K562 (cell line): ENCODE measurements around the gene BCL2L12. TPM values are rescaled to one million over a fixed set of nuclear protein-coding genes. Genes with fewer than 3 reads are reported as not detected.

Experiments
- ATF7 ChIP-seq: fragments of 450-650 bp; IDR thresholded peaks from 2 replicates; pipeline ENCODE4 v1.7.1; 2014; ENCODE audit warnings: mild to moderate bottlenecking, moderate library complexity
- CBFA2T2 ChIP-seq: fragments of 450-650 bp; conservative IDR thresholded peaks from 2 replicates; pipeline ENCODE4 v1.6.1; 2017; ENCODE audit warnings: mild to moderate bottlenecking
- EP300 ChIP-seq: IDR thresholded peaks from 2 replicates; pipeline ENCODE4 v1.6.1; 2012; ENCODE audit warnings: low read length, improper control_type of control experiment
- HLTF ChIP-seq: fragments of 450-650 bp; IDR thresholded peaks from 2 replicates; pipeline ENCODE4 v1.6.1; 2016
- KLF1 ChIP-seq: fragments of 450-650 bp; IDR thresholded peaks from 2 replicates; pipeline ENCODE4 v1.6.1; 2016; ENCODE audit warnings: missing genetic modification characterization, missing compliant biosample characterization
- LARP7 ChIP-seq: fragments of 450-650 bp; IDR thresholded peaks from 2 replicates; pipeline ENCODE4 v1.6.1; 2016
- MCM5 ChIP-seq: fragments of 450-650 bp; IDR thresholded peaks from 2 replicates; pipeline ENCODE4 v1.6.1; 2016; ENCODE audit warnings: low read depth
- PHF20 ChIP-seq: fragments of 450-650 bp; IDR thresholded peaks from 2 replicates; pipeline ENCODE4 v1.6.1; 2018; ENCODE audit not compliant: partially characterized antibody
- TGIF2 ChIP-seq: sonication (generic); formaldehyde crosslinking; IDR thresholded peaks from 2 replicates; pipeline ENCODE4 v1.8.1; 2022; ENCODE audit warnings: mild to moderate bottlenecking, missing genetic modification reagents, moderate library complexity
- ZBED1 ChIP-seq: IDR thresholded peaks from 2 replicates; pipeline ENCODE4 v1.6.1; 2014
- ZBTB7A ChIP-seq: IDR thresholded peaks from 2 replicates; pipeline ENCODE4 v1.6.1; 2011; ENCODE audit warnings: low read depth, mild to moderate bottlenecking, low read length, moderate library complexity, borderline replicate concordance; ENCODE audit not compliant: control insufficient read depth
- ZNF431 ChIP-seq: sonication (generic); formaldehyde crosslinking; IDR thresholded peaks from 2 replicates; pipeline ENCODE4 v1.8.0; 2022; ENCODE audit warnings: mild to moderate bottlenecking, missing genetic modification reagents
- ZSCAN29 ChIP-seq: fragments of 450-650 bp; IDR thresholded peaks from 2 replicates; pipeline ENCODE4 v1.6.1; 2017
- polyA plus RNA-seq, 8 experiments: library from polyadenylated mRNA; depleted of rRNA in 4 of 8; stranded (reverse) in 5 of 8; unstranded in 3 of 8; fragments of >200 nt; fragmentation: Nextera tagmentation in 2 of 8; fragmentation: Illumina TruSeq in 1 of 8; extraction: Ambion mirVana in 2 of 8; extraction: Trizol in 1 of 8; gene quantifications; 2 replicates each; pipeline versions ENCODE4 v1.2.1 to v1.2.3, GENCODE V29; 2011 to 2014; ENCODE audit warnings: inconsistent platforms in 1 of 8, missing spikeins in 1 of 8
- total RNA-seq, 7 experiments: library from RNA; depleted of rRNA in 6 of 7; stranded (reverse); fragments of >200 nt in 6 of 7; fragmentation: Illumina TruSeq in 2 of 7; extraction: Trizol in 2 of 7; gene quantifications; 2 replicates each; pipeline versions ENCODE4 v1.2.1 to v1.2.3, GENCODE V29; 2011 to 2021; ENCODE audit warnings: low replicate concordance in 1 of 7
- TF ChIP-seq, protein P1 (sequence below): fragments of 450-650 bp; conservative IDR thresholded peaks from 2 replicates; pipeline ENCODE4 v1.6.1; 2016; ENCODE audit warnings: missing genetic modification characterization, low read depth, mild to moderate bottlenecking, missing compliant biosample characterization, moderate library complexity
- TF ChIP-seq, protein P2 (sequence below), 2 experiments: fragments of 450-650 bp; conservative IDR thresholded peaks; 2 replicates each; pipeline ENCODE4 v1.6.1; 2017; ENCODE audit warnings: mild to moderate bottlenecking in 2 of 2, moderate library complexity in 2 of 2
- TF ChIP-seq, protein P3 (sequence below), 2 experiments: IDR thresholded peaks; 2 replicates each; pipeline ENCODE4 v1.6.1; 2011; ENCODE audit warnings: borderline replicate concordance in 1 of 2, control low read depth in 1 of 2, low read depth in 1 of 2, low read length in 1 of 2, mild to moderate bottlenecking in 1 of 2, mixed read lengths in 1 of 2, moderate library complexity in 1 of 2; ENCODE audit not compliant: insufficient read depth in 1 of 2, insufficient read length in 1 of 2, poor library complexity in 1 of 2, severe bottlenecking in 1 of 2; ENCODE audit errors: extremely low read depth in 1 of 2
- TF ChIP-seq, protein P4 (sequence below), 2 experiments: IDR thresholded peaks in 1 of 2; conservative IDR thresholded peaks in 1 of 2; 2 replicates each; pipeline ENCODE4 v1.6.1; 2016; ENCODE audit warnings: low read depth in 2 of 2, mild to moderate bottlenecking in 1 of 2, missing compliant biosample characterization in 1 of 2, missing genetic modification characterization in 1 of 2, moderate library complexity in 1 of 2
- TF ChIP-seq, protein P5 (sequence below), 2 experiments: fragments of 450-650 bp; IDR thresholded peaks; 2 replicates each; pipeline ENCODE4 v1.6.1; 2018; ENCODE audit warnings: mild to moderate bottlenecking in 2 of 2, low read depth in 1 of 2; ENCODE audit not compliant: partially characterized antibody in 2 of 2

Gene BCL2L12
- total and polyA plus RNA-seq, 9 of the 15 experiments (the other 6 are each of a cell fraction or from before 2014, with no cell fraction given): 7.4 to 263 (median 81.2) TPM

DNA sequence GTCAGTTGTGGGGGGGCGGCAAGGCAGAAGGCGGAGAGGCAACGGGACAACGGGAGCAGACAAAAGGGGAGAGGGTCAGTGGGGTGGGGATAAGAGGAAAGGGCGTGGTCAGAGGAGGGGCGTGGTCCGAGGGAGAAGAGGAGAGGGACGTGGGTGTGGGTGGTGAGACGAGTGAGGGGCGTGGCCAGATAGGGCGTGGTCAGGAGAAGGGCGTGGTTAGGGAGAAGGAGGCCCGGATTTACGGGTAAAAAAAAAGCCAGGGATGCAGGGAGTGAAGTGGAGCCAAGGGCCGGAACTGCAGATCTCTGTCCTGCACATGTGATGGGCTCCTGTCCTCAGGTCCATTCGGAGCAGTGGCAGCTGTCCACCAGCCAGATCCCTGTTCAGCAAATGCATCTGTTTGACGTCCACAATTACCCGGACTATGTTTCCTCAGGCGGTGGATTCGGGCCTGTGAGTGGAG is 46.7 kb downstream of the BCL2L12 start (continued):
- TF ChIP-seq, protein P1, sequence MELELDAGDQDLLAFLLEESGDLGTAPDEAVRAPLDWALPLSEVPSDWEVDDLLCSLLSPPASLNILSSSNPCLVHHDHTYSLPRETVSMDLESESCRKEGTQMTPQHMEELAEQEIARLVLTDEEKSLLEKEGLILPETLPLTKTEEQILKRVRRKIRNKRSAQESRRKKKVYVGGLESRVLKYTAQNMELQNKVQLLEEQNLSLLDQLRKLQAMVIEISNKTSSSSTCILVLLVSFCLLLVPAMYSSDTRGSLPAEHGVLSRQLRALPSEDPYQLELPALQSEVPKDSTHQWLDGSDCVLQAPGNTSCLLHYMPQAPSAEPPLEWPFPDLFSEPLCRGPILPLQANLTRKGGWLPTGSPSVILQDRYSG (tag): no peak
- peak; percentile 42; the same call in 1 of the 2 replicates for TF ChIP-seq ATF7
- peak; percentile 78 for TF ChIP-seq ZBTB7A
- TF ChIP-seq, protein P2, sequence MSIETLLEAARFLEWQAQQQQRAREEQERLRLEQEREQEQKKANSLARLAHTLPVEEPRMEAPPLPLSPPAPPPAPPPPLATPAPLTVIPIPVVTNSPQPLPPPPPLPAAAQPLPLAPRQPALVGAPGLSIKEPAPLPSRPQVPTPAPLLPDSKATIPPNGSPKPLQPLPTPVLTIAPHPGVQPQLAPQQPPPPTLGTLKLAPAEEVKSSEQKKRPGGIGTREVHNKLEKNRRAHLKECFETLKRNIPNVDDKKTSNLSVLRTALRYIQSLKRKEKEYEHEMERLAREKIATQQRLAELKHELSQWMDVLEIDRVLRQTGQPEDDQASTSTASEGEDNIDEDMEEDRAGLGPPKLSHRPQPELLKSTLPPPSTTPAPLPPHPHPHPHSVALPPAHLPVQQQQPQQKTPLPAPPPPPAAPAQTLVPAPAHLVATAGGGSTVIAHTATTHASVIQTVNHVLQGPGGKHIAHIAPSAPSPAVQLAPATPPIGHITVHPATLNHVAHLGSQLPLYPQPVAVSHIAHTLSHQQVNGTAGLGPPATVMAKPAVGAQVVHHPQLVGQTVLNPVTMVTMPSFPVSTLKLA (conservative IDR thresholded peaks at IDR 0.05): 0 out of 4 replicates have a peak, but pooled peaks of 1 of the 2 experiments have one; percentile 23
- TF ChIP-seq, protein P3, sequence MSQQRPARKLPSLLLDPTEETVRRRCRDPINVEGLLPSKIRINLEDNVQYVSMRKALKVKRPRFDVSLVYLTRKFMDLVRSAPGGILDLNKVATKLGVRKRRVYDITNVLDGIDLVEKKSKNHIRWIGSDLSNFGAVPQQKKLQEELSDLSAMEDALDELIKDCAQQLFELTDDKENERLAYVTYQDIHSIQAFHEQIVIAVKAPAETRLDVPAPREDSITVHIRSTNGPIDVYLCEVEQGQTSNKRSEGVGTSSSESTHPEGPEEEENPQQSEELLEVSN (IDR thresholded peaks at IDR 0.05; ENCODE audit: borderline replicate concordance in 1 of 2, extremely low read depth in 1 of 2, insufficient read depth in 1 of 2, insufficient read length in 1 of 2, low read depth in 1 of 2, low read length in 1 of 2, poor library complexity in 1 of 2, severe bottlenecking in 1 of 2): peak in 1 of 2 experiments; percentile 23
- peak; percentile 92 for TF ChIP-seq KLF1 (tag)
- TF ChIP-seq, protein P4, sequence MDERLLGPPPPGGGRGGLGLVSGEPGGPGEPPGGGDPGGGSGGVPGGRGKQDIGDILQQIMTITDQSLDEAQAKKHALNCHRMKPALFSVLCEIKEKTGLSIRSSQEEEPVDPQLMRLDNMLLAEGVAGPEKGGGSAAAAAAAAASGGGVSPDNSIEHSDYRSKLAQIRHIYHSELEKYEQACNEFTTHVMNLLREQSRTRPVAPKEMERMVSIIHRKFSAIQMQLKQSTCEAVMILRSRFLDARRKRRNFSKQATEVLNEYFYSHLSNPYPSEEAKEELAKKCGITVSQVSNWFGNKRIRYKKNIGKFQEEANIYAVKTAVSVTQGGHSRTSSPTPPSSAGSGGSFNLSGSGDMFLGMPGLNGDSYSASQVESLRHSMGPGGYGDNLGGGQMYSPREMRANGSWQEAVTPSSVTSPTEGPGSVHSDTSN (CRISPR knock-in tag; IDR thresholded peaks at IDR 0.05; ENCODE audit: low read depth): no peak
- TF ChIP-seq, protein P4 (tag; conservative IDR thresholded peaks at IDR 0.05; ENCODE audit: low read depth): no peak
- TF ChIP-seq CBFA2T2: no peak
- TF ChIP-seq PHF20: peak; percentile 21
- TF ChIP-seq HLTF: peak; percentile 93
- TF ChIP-seq ZNF431: no peak
- 0 out of 2 replicates have a peak, but pooled peaks have one; percentile 62 for TF ChIP-seq ZSCAN29
- no peak for TF ChIP-seq TGIF2
- TF ChIP-seq, protein P5, sequence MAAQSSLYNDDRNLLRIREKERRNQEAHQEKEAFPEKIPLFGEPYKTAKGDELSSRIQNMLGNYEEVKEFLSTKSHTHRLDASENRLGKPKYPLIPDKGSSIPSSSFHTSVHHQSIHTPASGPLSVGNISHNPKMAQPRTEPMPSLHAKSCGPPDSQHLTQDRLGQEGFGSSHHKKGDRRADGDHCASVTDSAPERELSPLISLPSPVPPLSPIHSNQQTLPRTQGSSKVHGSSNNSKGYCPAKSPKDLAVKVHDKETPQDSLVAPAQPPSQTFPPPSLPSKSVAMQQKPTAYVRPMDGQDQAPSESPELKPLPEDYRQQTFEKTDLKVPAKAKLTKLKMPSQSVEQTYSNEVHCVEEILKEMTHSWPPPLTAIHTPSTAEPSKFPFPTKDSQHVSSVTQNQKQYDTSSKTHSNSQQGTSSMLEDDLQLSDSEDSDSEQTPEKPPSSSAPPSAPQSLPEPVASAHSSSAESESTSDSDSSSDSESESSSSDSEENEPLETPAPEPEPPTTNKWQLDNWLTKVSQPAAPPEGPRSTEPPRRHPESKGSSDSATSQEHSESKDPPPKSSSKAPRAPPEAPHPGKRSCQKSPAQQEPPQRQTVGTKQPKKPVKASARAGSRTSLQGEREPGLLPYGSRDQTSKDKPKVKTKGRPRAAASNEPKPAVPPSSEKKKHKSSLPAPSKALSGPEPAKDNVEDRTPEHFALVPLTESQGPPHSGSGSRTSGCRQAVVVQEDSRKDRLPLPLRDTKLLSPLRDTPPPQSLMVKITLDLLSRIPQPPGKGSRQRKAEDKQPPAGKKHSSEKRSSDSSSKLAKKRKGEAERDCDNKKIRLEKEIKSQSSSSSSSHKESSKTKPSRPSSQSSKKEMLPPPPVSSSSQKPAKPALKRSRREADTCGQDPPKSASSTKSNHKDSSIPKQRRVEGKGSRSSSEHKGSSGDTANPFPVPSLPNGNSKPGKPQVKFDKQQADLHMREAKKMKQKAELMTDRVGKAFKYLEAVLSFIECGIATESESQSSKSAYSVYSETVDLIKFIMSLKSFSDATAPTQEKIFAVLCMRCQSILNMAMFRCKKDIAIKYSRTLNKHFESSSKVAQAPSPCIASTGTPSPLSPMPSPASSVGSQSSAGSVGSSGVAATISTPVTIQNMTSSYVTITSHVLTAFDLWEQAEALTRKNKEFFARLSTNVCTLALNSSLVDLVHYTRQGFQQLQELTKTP (IDR thresholded peaks at IDR 0.05; ENCODE audit: low read depth in 1 of 2, partially characterized antibody in 2 of 2): peak in 1 of 2 experiments; percentile 45
- TF ChIP-seq MCM5: no peak
- no peak for TF ChIP-seq ZBED1
- TF ChIP-seq EP300: peak; percentile 7; the same call in 1 of the 2 replicates
- TF ChIP-seq LARP7: peak; percentile 88; the same call in 1 of the 2 replicates
